GM18909 (cell line): ENCODE results near the gene DCTPP1.
"Not testable (repeated sequence)": the region's sequence is repeated elsewhere in the genome, so short reads cannot be mapped to it uniquely, and the experiment has no call there.

Experiments used
- ATAC-seq: cut with Tn5 transposase; IDR thresholded peaks from one replicate; pipeline ENCODE4 v1.9.1; 2021; ENCODE audit warnings: mild to moderate bottlenecking; ENCODE audit not compliant: unreplicated experiment, poor library complexity

DCTPP1 gene

DNA sequence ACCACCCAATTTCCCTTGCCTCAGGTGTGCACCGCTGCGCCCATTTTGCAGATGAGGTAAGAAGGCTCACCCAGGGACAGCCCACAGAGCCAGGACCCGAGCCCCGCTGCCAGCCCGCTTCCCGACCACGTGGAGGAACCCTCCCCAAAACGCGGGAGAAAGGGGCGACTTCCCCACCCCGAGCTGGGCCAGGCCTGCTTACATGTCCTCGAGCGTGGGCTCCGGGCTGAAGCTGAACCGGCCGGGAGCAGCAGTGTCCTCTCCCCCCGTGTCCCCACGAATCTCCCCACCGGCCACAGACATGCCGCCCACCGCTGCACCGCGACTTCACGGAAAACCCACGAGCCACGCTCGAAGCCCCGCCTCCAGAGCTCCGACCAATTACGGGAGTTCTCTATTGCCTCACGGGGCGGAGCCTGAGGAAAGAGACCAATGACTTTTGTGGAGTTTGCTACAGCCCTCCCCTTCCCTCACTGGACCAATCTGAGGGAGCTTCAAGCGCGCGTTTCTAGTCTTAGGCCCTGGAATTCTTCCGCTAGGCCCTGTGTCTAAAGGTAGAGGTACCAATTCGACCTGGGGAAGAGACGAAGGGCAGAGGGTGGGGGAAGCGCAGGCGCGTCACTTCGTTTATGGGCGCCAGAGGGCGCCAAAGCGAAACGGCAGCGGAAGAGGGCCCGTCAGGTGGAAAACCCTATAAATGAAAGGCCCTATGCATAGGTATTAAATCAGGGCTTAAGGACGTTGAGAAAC, at the start of gene DCTPP1:
Gene DCTPP1 (minus strand): TSS at position 353 of the 750 bp plus-strand sequence. CDS start 50 bp downstream, at position 303.
- peak; percentile 95 for ATAC-seq

DNA sequence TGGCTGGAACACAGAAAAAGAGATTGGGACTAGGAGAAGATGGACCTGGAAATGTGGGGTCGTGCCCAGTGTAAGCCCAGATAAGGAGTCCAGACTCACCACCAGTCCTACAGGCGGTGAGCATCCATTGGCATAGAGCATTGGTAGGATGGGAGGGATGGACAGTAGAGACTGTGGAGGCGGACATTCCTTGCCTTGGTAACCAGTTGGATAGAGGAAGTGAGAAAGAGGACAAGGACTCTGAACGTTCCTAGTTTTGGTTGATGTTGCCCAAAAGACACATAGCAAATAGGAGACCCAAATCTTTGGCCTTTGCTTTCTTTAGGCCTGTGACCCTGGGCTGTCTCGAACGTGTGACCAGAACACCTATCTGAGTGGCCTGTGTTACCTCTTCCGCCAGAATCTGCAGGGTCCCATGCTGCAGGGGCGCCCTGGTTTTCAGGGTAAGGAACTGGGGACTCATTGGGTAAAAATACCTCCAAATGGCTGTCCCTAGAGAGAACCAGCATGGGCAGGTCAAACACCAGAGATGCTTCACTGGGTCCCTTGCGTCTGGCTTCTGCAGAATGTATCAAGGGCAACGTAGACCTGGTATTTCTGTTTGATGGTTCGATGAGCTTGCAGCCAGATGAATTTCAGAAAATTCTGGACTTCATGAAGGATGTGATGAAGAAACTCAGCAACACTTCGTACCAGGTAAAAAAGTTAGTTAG, 49.1 kb upstream of the DCTPP1 start:
- ATAC-seq = no peak

- not testable (repeated sequence) for ATAC-seq
Measured at GRCh38 chr16:30477773-30478172, 47.9 kb upstream of the DCTPP1 start.

DNA sequence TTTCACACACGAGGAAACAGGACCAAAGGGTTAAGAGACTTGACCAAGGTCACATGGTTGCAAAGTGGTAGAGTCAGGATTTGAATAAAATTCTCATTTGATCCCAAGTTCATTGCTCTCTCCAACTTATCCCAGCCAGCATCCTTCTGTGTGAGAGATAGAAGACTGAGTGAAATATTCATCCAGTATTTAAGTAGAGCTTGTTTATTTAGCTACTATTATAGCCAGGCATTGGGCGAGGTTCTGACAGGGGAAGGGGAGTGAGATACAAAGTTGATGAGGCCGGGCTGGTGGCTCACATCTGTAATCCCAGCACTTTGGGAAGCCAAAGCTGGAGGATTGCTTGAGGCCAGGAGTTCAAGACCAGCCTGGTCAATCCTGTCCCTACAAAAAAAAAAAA, 47.2 kb upstream of the DCTPP1 start:
- no peak for ATAC-seq

- ATAC-seq = no peak
Measured at GRCh38 chr16:30474684-30475083, 44.9 kb upstream of the DCTPP1 start.

DNA sequence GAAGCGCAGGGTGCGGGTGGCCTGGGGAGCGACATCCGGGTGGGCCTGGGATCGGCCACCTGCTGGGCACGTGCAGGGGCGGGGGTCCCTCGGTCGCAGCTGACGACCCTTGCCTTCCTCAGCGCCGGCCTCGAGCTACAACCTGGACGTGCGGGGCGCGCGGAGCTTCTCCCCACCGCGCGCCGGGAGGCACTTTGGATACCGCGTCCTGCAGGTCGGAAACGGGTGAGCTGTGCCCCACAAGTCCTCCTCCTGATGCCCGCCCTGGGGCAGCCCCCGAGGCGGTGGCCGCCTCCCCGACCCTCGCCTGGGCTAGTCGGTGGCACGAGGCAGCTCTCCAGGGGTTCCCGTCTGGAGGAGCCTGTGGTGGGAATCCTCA, 44.2 kb upstream of the DCTPP1 start:
- ATAC-seq = no peak

DNA sequence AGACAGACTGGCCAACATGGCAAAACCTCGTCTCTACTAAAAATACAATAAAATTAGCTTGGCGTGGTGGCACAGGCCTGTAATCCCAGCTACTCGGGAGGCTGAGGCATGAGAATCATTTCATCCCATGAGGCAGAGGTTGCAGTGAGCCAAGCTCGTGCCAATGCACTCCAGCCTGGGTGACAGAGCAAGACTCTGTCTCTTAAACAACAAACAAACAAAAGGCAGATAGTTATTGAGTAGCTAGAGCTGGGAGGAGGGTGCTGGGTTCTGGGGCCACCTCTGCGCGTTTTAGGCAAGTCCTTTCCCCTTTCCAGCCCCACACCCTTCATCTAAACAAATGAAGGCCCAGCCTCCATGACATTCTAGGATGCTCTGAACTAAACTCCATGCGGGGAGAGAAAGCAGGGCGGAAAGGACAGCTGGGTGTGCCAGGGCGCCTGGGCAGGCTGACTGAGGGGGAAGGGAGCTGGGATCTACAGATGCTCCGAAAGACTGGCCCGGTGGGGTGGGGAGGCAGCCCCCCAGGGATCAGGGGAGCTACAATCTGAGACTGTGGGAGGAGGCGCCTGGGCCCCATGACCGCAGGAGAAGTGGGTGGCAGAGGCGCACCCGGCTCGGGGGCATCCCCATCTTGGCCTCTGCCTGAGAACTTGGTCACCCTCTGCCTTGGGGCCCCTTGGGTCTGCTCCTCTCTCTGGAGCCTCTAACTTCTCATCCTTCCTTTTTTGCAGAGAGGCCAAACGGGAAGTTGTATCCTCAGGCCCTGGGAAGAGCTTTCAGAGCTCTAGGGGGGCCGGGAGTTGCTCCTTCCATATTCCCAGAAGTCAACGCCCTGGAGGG, 43.6 kb upstream of the DCTPP1 start:
- ATAC-seq = no peak

DNA sequence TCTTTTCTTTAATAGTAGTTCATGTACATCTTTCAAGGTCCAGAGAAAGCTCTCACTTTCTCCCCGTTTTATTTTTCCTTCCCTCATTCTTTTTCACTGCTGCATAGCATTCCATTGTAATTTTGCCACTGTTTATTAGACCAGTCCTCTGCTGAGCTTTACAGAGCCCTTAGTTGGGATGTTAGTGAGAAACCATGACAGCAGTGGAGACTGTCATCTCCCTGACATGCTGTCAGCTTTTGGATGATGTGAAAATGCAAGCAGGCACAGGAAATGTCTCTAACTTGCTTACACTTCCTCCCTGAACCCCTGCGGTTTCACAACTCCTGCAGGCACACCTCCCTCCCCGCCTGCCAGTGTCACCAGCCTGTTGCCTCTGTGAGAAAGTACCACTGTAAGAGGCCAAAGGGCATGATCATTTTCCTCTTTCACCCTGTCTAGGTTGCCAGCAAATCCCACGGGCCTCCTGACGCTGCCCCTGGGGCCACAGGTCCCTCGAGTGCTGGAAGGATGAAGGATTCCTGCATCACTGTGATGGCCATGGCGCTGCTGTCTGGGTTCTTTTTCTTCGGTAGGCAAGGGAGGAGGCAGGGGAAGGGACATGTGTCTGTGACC, 42.6 kb upstream of the DCTPP1 start, which contains the start of gene ITGAL:
Gene ITGAL (plus strand): TSS at position 415 of the 615 bp plus-strand sequence. CDS start 96 bp downstream, at position 511.
- peak; percentile 55 for ATAC-seq

DNA sequence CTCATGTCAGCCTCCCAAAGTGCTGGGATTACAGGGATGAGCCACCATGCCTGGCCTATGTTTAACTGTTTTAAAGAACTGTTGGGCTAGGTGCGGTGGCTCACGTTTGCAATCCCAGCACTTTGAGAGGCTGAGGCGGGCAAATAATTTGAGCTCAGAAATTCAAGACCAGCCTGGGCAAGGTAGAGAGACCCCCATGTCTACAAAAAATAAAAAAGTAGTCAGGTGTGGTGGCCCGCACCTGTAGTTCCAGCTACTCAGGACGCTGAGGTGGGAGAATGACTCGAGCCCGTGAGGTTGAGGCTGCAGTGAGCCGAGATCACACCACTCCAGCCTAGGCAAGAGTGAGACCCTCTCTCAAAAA, 40.8 kb upstream of the DCTPP1 start:
- no peak for ATAC-seq

GRCh38 chr16:30470170-30470512, 40.3 kb upstream of the DCTPP1 start:
- ATAC-seq = no peak

DNA sequence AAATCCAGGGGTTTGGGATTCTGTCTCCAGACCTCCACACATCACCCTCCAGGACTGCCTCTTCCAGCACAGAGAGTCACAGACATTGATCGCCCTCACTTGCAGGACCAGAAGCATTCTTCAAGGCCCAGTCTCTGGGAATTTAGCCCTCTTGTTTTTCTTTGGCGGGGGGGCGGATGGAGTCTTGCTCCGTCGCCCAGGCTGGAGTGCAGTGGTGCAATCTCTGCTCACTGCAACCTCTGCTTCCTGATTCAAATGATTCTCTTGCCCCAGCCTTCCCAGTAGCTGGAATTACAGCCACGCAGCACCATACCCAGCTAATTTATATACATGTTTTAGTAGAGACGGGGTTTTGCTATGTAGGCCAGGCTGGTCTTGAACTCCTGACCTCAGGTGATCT, 34.2 kb upstream of the DCTPP1 start:
- no peak for ATAC-seq

DNA sequence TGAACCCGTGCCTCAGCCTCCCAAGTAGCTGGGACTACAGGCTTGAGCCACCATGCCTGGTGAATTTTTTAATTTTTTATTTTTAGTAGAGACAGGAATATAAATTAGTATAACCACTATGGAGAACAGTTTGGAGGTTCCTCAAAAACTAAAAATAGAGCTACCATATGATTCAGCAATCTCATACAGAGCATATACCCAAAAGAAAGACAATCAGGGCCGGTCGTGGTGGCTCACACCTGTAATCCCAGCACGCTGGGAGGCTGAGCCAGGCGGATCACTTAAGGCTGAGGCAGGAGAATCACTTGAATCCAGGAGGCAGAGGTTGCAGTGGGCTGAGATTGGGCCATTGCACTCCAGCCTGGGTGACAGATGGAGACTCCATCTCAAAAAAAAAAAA, 31.6 kb upstream of the DCTPP1 start:
- not testable (repeated sequence) for ATAC-seq

DNA sequence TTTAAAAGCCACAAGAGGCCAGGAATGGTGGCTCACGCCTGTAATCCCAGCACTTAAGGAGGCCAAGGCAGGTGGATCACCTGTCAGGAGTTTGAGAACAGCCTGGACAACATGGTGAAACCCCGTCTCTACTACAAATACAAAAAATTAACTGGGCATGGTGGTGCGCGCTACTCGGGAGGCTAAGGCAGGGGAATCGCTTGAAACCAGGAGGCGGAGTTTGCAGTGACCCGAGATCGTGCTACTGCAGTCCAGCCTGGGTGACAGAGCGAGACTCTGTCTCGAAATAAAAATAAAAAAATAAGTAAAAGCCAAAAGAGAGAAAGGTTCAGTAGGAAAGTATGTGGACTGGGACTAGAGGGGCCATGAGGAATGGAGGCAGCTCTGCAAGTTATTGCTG, 29.6 kb upstream of the DCTPP1 start:
- no peak for ATAC-seq

DNA sequence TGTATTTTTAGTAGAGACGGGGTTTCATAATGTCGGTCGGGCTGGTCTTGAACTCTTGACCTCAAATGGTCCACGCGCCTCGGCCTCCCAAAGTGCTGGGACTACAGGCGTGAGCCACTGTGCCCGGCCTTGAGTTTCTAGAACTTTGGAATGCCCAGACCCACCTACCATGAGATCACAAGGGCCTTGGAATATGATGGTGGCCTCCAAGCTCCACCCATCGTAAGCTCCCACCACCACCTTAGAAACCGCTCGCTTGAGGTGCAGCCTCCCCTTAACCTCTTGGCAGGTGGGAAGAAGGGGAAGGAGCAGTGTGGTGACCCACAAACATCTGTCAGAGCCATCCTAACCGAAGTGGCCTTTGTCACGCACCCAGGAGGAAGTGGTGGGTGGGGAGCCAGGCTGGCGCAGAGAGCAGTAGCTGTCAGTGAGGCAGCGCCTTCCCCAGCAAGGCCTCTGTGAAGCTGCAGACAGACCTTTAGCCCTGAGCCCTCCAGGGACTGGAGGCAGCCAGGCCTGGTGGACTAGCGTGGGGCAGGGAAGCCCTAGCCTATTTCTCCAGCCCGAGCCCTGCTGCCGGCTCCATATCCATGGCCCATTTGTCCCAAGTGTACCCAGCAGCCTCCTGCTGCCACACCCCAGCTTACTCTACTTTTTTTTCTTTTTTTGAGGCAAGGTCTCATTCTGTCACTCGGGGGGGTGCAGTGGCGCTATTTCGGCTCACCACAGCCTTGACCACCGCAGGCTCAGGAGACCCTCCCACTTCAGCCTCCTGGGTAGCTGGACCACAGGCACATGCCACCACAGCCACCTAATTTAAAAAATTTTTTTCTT, 28.9 kb upstream of the DCTPP1 start:
- ATAC-seq = peak; percentile 88

- no peak for ATAC-seq
Measured at GRCh38 chr16:30457743-30458560, 28.1 kb upstream of the DCTPP1 start.

GRCh38 chr16:30457256-30457655, 27.4 kb upstream of the DCTPP1 start:
- ATAC-seq = no peak

- no peak for ATAC-seq
Measured at GRCh38 chr16:30456302-30456701, 26.5 kb upstream of the DCTPP1 start.

- ATAC-seq = not testable (repeated sequence)
Measured at GRCh38 chr16:30452709-30453580, 23.1 kb upstream of the DCTPP1 start.
